Measurements from ENCODE around the gene PRKCE. TPM values are rescaled to one million over a fixed set of nuclear protein-coding genes. Genes with fewer than 3 reads are reported as not detected.
A peak's percentile ranks its signal among the peaks of the same experiment; 100 is the strongest.

The PRKCE gene
- total RNA-seq, 6 experiments from 2014 or later = 5.2 to 18.8 (median 11.0) TPM

DNA sequence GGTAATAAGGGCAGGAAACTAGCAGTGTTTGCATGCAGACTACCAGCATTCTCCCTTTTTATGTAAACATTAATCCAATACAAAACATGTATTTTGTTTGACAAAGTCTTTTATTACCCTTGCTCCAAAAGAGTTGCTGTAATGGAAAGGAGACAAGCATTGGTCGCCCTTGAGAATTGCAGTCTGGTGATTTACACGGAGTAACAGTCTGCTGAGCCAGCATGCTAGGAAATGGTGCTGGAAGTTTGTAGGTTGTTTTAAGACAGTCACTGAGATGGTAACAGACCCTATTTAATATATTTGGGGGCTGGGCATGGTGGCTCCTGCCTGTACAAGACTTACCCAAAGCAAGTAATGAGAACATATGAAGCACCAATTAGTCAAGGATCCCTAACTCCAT is 2.8 kb upstream of the PRKCE start:
- Histone ChIP-seq H3K4me1 (peaks cover 0 to 26% (median 5%) of the 10 kb centered on the region in 4 donors), H3K9me3 (no peaks in the 10 kb centered on the region), H3K27me3 (no peaks in the 10 kb centered on the region), H3K36me3 (no peaks in the 10 kb centered on the region), H3K27ac (no peak overlapping the region), H3K4me3 (no peak overlapping the region)
- ATAC-seq (no peak), DNase-seq (no peak)
- intact Hi-C loops (cut with DNase I) = loop anchor here in 1 of 2 donors (10.0 kb wide), 1 partner anchor 126 kb away; no protein-coding TSS in a partner anchor
- 92% methylated on average over 2 of the region's 2 CpGs for WGBS (ENCODE audit: insufficient coverage, low coverage, low lambda C conversion rate, missing lambda C conversion rate)
- TF ChIP-seq, protein P1, sequence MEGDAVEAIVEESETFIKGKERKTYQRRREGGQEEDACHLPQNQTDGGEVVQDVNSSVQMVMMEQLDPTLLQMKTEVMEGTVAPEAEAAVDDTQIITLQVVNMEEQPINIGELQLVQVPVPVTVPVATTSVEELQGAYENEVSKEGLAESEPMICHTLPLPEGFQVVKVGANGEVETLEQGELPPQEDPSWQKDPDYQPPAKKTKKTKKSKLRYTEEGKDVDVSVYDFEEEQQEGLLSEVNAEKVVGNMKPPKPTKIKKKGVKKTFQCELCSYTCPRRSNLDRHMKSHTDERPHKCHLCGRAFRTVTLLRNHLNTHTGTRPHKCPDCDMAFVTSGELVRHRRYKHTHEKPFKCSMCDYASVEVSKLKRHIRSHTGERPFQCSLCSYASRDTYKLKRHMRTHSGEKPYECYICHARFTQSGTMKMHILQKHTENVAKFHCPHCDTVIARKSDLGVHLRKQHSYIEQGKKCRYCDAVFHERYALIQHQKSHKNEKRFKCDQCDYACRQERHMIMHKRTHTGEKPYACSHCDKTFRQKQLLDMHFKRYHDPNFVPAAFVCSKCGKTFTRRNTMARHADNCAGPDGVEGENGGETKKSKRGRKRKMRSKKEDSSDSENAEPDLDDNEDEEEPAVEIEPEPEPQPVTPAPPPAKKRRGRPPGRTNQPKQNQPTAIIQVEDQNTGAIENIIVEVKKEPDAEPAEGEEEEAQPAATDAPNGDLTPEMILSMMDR (IDR thresholded peaks at IDR 0.05) = no peak
- TF ChIP-seq POLR2A (IDR thresholded peaks at IDR 0.05) = no peak

DNA sequence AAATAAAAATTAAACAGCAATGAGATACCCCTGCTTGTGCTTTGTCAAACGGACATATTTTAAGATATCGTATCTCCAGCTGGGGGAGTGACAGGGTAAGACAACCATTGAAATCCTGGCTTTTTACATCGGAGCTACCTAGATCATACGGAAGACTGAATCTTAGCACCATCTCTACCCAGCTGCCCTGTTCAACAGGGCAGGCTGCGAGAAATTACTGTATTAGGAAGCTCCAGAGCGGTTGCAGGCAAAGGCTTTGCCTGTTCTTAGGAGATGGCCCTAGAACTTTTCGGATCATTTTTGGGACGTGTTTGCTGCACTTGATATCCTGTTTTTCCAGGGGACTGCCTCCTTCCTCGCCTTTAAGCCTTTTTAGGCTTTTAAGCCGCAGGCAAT is 2.0 kb upstream of the PRKCE start:
- ATAC-seq = peak in 1 of 4 donors; percentile 0
- intact Hi-C loops (cut with DNase I) = loop anchor here in 1 of 2 donors (10.0 kb wide), 1 partner anchor 125 kb away; no protein-coding TSS in a partner anchor

DNA sequence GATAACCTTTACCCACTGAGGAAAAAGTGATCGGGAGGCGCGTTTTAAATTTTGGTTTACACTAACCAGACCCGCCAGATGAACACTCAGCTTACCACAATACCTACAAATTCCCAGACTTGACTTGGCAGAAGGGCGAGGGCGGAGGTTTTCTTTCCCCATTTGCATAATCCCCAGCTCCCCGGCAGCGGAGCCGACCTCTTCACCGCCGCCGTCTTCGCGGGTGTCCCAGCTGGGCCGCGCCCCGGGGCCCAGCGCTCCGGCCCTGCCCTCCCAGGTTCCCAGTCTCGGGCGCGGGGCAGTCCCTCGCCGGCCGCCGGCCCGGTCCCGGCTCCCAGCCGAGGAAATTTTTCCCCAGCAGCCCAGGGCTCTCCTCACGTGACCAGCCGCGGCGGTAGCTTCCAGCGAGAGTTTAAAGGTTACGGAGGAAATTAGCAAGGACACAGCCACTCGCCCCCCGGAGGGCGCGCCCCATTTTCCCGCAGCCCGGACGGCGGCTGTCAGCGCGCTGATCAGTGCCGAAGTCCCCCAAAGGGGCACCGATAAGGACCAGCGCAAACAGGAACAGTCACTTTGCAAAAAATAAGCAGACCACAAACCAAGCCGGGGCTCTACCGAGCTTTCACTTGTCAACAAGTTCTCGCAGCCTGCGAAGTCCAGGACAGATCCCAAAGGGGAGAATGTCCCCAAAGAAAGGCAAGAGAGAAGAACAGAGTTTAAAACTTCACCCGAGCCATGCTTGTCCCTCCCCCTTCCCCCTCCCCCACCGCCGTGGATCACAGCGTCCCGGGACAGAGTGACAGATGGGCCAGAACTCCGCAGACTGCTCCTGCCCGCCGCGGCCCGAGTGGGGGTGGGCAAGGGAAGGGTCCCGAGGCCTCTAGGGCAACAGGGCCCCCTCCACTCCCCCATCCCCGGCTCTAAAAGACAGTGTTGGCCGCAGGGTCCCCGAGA is 1.3 kb upstream of the PRKCE start:
- Histone ChIP-seq H3K27ac (peak overlapping the region; percentile 99 to 100 (median 99)), H3K36me3 (no peaks in the 10 kb centered on the region), H3K27me3 (no peaks in the 10 kb centered on the region), H3K9me3 (no peaks in the 10 kb centered on the region), H3K4me1 (peaks cover 0 to 17% (median 0%) of the 10 kb centered on the region in 4 donors), H3K4me3 (peak overlapping the region; percentile 65 to 92 (median 72))
- WGBS (ENCODE audit: insufficient coverage, low coverage, low lambda C conversion rate, missing lambda C conversion rate) = under 1% methylated on average over 32 of the region's 66 CpGs
- peak; percentile 59 for TF ChIP-seq POLR2A (IDR thresholded peaks at IDR 0.05)
- TF ChIP-seq, protein P1 (IDR thresholded peaks at IDR 0.05) = no peak
- ATAC-seq (peak; percentile 59 to 74 (median 70)), DNase-seq (peak; percentile 85 to 91 (median 90))
- intact Hi-C loops (cut with DNase I) = loop anchor here in 1 of 2 donors (10.0 kb wide), 1 partner anchor 125 kb away; no protein-coding TSS in a partner anchor

More for the DNA sequence above, 2.0 kb upstream of the PRKCE start:
- H3K27me3 ChIP-seq = no peaks in the 10 kb centered on the region
- WGBS (ENCODE audit: insufficient coverage, low coverage, low lambda C conversion rate, missing lambda C conversion rate) = 5% methylated on average over 7 of the region's 10 CpGs
- H3K9me3 ChIP-seq = no peaks in the 10 kb centered on the region
- no peak for TF ChIP-seq POLR2A (IDR thresholded peaks at IDR 0.05)
- TF ChIP-seq, protein P1 (IDR thresholded peaks at IDR 0.05) = peak in 1 of 4 donors; percentile 7
- no peak for DNase-seq
- H3K4me1 ChIP-seq = peaks cover 0 to 18% (median 1%) of the 10 kb centered on the region in 4 donors
- peak overlapping the region; percentile 99 to 100 (median 99) for H3K27ac ChIP-seq
- peak overlapping the region; percentile 65 to 92 (median 72) for H3K4me3 ChIP-seq
- H3K36me3 ChIP-seq = no peaks in the 10 kb centered on the region

DNA sequence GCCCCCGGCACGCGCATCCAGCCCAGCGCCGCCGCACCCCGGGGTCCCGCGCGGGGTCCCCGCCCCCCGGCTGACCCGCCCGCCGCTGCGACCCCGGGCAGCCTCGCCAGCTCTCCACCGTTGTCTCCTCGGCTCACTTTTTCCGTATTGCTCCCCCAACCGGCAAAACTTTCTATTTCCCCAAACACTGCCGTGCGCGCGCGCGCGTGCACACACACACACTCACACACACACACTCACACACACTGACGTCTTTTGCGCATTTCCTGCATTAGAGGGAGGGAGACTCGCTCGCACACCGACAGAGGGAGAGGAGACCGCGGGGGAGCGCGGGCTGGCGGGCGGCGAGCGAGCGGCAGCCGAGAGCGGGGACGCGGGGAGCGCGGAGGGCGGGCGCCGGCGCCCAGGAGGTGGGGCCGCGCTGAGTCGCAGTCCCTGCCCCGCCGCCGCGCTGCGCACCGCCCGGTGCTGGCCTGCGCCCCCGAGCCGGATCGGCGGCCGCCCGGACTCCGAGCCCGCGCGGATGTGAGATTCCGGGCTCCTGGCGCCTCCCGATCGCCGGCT is 542 bp upstream of the PRKCE start:
- Histone ChIP-seq H3K27ac (peak overlapping the region; percentile 99 to 100 (median 99)), H3K27me3 (no peaks in the 10 kb centered on the region), H3K36me3 (no peaks in the 10 kb centered on the region), H3K9me3 (no peaks in the 10 kb centered on the region), H3K4me3 (peak overlapping the region; percentile 65 to 92 (median 72)), H3K4me1 (peaks cover 0 to 17% (median 0%) of the 10 kb centered on the region in 4 donors)
- DNase-seq (peak; percentile 92 to 96 (median 93)), ATAC-seq (peak; percentile 77 to 85 (median 80))
- WGBS (ENCODE audit: insufficient coverage, low coverage, low lambda C conversion rate, missing lambda C conversion rate) = 1% methylated on average over 28 of the region's 79 CpGs
- intact Hi-C loops (cut with DNase I) = no loop called here
- TF ChIP-seq, protein P1 (IDR thresholded peaks at IDR 0.05) = peak; percentile 32 to 44 (median 41)
- peak; percentile 98 for TF ChIP-seq POLR2A (IDR thresholded peaks at IDR 0.05)
